GM23248 (cell line): ENCODE results near the gene CMTM7.

ENCODE experiments used
- EZH2 ChIP-seq: fragments of 200-600 bp; sonication (generic); IDR thresholded peaks from 2 replicates; pipeline ENCODE4 v1.6.1; 2018; ENCODE audit warnings: antibody characterized with exemption, mild to moderate bottlenecking; ENCODE audit not compliant: insufficient read depth, poor library complexity, severe bottlenecking
- EZH2phosphoT487 ChIP-seq: fragments of 200-600 bp; sonication (generic); IDR thresholded peaks from 2 replicates; pipeline ENCODE4 v1.6.1; 2018; ENCODE audit warnings: antibody characterized with exemption, moderate library complexity, mild to moderate bottlenecking, low read depth; ENCODE audit not compliant: insufficient read depth

GRCh38 chr3:32495085-32495484 lies 103.4 kb downstream of the CMTM7 start:
- TF ChIP-seq EZH2phosphoT487 (no peak), EZH2 (no peak)
